HUES64 (cell line): Measurements from ENCODE around the gene HOXA7.

Source experiments
- H3K27ac ChIP-seq: 2 replicates; pipeline ENCODE4 v1.7.0; 2013; ENCODE audit warnings: low read depth, low read length, inconsistent platforms
- H3K27me3 ChIP-seq: 2 replicates; pipeline ENCODE4 v1.6.1; 2013; ENCODE audit warnings: mild to moderate bottlenecking, low read length; ENCODE audit not compliant: insufficient read depth
- H3K36me3 ChIP-seq: 2 replicates; pipeline ENCODE4 v1.6.1; 2013; ENCODE audit warnings: mild to moderate bottlenecking, low read length; ENCODE audit not compliant: insufficient read depth
- H3K4me1 ChIP-seq: 2 replicates; pipeline ENCODE4 v1.6.1; 2013; ENCODE audit warnings: mild to moderate bottlenecking, low read length, moderate library complexity; ENCODE audit not compliant: insufficient read depth
- H3K4me3 ChIP-seq: 2 replicates; pipeline ENCODE4 v1.5.1; 2013; ENCODE audit warnings: mild to moderate bottlenecking, low read length, moderate library complexity
- H3K9ac ChIP-seq: 2 replicates; pipeline ENCODE4 v1.6.1; 2013; ENCODE audit warnings: mild to moderate bottlenecking, low read depth, low read length
- H3K9me3 ChIP-seq: 2 replicates; pipeline ENCODE4 v1.6.1; 2013; ENCODE audit warnings: low read depth, low read length; ENCODE audit not compliant: insufficient read depth
- WGBS: fragments of 150-250, 120-280 bp; methylation state at CpG from one replicate; pipeline ENCODE4 v1.1.7; 2013; ENCODE audit warnings: missing lambda C conversion rate; 5-methylcytosine and 5-hydroxymethylcytosine counted together

The HOXA7 gene

DNA sequence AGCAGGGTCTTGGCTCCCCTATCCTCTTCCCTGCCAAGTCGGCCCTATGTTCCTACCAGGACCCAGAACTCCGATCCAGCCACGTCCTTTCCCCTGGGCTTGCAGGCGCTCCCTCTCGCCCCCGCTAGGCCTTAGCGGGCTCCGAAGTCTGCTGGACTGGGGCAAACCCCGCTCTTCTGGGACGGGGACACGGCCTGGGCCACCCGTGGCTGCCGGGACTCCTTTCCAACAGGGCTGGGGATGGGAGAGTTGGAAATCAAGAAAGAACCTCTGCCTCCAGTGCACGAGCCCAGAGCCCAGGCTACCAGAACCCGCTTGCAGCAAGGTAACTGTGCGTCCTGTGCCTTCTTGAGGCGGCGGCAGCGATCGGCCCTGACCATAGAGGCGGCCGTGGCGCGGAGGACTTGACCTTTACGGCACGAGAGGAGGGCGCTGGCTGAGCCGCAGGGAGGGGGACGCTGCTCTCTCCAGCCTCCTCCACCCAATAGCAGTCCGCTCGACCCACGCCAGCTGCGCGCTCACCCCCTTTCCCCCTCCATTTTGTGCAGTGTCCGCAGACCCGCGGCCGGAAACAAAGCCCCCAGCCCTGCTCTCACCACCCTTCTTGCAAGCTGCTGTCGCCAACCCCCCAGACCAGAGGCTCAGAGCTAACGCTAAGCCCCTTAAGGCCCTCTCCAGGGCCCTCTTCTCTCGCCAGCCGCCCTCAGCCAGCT is 35.5 kb upstream of the HOXA7 start:
- Histone ChIP-seq H3K27me3 (peaks cover 100% of the 10 kb centered on the region), H3K4me1 (peaks cover 3% of the 10 kb centered on the region; the same call in 1 of the 2 replicates), H3K9me3 (no peaks in the 10 kb centered on the region), H3K27ac (no peak overlapping the region), H3K4me3 (no peak overlapping the region), H3K36me3 (no peaks in the 10 kb centered on the region), H3K9ac (no peak overlapping the region)
- WGBS: 3% methylated on average over 42 of the region's 42 CpGs

DNA sequence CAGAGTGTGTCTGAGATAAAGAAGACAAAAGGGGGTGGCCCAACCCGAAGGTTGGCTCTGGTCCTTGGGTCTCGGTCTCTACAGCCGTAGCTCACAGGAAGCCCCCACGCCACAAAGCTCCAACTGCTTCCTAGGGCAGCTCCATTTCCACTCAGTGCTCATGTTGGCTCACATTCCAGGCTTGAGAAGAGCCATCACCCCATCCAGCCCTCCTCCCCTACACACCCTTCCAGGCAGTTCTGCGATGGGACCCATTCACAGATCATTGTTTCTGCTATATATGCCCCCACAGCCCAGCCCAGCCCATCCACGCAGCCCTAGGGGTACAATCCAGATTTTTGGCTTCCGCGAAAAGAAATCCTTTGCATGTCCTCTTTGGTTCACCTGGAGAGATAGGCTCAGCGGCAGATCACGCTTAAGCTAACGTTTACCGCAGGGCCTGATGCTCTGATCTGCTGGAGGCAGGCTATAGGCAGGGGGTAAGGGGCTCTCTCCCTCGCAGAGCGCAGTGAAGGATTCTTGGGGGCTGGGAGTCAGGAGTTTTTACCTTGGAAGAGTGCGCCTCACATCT is 34.8 kb upstream of the HOXA7 start:
- Histone ChIP-seq H3K27ac (no peak overlapping the region), H3K4me3 (no peak overlapping the region), H3K9ac (no peak overlapping the region), H3K27me3 (peaks cover 100% of the 10 kb centered on the region), H3K36me3 (no peaks in the 10 kb centered on the region), H3K9me3 (no peaks in the 10 kb centered on the region), H3K4me1 (peaks cover 3% of the 10 kb centered on the region; the same call in 1 of the 2 replicates)
- 13% methylated on average over 15 of the region's 15 CpGs for WGBS

DNA sequence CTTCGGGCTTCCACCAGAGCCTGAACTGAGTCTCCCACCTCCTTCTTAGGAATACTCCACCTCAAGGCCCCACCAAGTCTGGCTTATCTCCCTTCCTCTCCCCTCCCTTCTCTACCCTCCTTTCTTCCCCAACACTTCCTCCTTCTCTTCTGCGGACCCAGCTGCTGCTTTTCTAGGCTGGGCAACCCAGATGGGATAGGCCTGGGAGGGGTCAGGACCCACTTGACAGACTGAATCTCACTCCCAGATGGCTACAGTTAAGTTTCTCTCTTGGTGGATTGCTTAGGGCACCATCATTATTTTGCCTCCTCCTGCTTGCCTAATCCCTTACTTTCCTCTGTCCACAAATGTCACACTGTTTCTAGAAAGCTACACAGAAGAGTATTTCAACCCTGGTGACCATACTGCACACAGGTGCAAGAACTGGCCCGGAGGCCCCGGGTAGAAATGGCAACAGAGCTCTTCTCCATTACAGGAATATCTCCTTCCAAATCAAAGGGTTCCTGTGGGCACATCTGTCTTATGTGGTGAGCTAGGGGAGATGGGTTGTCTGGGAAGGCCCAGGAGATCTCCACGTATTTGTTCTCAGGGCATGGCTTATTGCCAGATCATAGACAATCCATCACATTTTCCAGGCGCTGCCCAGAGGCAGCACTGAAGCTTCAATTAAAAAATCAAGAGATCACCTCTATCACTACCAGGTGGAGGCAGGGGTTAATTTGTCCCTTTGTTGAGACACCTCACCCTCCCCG is 33.7 kb upstream of the HOXA7 start:
- Histone ChIP-seq H3K36me3 (no peaks in the 10 kb centered on the region), H3K27me3 (peaks cover 100% of the 10 kb centered on the region), H3K27ac (no peak overlapping the region), H3K4me3 (no peak overlapping the region), H3K9ac (no peak overlapping the region), H3K4me1 (peaks cover 3% of the 10 kb centered on the region; the same call in 1 of the 2 replicates), H3K9me3 (no peaks in the 10 kb centered on the region)
- WGBS: 46% methylated on average over 7 of the region's 7 CpGs

DNA sequence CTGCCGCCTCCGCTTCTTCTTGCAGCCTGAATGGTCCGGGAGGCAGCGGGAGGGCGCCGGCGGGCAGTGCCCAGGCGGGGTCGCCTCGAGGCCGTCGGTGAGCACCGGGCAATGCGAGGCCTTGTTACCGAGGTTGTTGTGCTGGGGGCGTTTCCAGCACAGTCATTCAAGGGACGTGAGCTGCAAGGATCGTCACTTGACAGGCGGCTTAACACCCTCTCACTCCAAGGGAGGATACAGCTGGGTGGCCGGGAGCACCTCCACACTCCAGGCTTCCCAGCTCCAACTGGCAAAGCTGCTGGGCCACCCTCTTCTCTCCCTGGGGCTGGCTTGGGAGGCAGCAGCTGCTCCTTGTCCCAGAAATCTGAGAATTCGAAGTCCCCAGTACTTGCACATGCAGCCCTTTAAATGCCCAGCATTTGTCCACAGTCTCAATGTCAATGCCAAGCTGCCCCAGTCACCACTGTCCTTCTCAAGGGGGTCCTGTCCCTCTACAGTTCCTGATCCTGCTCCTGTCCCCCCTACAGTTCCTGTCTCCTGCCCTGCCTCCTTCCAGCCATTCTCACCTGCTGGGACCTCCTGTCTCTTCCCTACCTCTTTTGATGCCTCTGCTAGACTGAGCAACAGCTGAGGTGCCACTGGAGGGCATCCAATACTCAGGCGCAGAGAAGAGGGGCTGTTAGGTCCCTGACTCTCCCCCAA is 33.0 kb upstream of the HOXA7 start:
- Histone ChIP-seq H3K4me1 (peaks cover 3% of the 10 kb centered on the region; the same call in 1 of the 2 replicates), H3K9ac (no peak overlapping the region), H3K4me3 (no peak overlapping the region), H3K36me3 (no peaks in the 10 kb centered on the region), H3K27me3 (peaks cover 100% of the 10 kb centered on the region), H3K27ac (no peak overlapping the region), H3K9me3 (no peaks in the 10 kb centered on the region)
- WGBS: 5% methylated on average over 22 of the region's 22 CpGs

DNA sequence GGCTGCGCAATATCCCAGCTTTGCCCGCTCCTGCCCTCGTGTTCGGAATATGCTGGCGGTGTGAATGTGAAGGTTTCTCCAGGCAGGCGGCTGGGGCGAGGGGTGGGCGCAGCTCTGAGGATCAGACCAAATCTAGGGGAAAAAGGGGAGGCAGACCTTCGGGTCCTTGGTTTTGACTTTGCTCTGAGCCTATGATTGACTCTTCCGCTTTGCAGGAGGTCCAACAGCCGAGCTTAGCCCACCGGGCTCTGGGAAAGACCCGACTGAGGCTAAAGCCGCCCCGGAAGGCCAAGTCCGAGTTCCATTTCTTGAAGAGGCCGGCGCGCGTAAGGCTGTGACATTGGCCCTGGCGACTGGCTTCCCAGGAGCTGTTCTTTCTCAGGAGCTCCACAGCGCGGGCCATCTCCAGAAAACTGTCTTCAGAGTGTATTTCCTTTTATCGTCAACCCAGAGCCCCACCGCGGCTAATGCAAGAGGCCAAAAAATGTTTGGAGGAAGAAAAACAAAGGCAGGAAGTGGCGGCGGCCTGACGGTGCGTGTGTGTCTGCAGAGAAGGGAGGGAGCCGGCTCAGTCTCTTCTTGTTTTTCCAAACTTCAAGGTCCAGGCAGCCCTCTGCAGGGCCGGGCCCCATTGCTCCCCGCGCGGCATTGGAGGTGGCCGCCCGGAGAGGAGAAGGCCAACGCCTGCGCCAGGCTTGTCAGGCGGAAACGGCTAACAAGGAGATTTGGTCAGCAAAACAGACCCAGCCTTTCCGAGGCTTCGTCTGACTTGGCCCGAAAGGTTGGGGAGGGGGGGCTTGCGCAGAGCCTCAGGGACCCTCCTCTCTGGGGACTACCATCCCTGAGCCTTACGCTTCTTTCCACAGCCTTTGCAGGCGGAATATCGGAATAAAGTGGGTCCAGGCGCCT is 32.2 kb upstream of the HOXA7 start:
- Histone ChIP-seq H3K4me3 (peak overlapping the region; percentile 5; the same call in 1 of the 2 replicates), H3K36me3 (no peaks in the 10 kb centered on the region), H3K27ac (no peak overlapping the region), H3K27me3 (peaks cover 100% of the 10 kb centered on the region), H3K4me1 (peaks cover 7% of the 10 kb centered on the region; the same call in 1 of the 2 replicates), H3K9ac (no peak overlapping the region), H3K9me3 (no peaks in the 10 kb centered on the region)
- WGBS: 2% methylated on average over 49 of the region's 49 CpGs

DNA sequence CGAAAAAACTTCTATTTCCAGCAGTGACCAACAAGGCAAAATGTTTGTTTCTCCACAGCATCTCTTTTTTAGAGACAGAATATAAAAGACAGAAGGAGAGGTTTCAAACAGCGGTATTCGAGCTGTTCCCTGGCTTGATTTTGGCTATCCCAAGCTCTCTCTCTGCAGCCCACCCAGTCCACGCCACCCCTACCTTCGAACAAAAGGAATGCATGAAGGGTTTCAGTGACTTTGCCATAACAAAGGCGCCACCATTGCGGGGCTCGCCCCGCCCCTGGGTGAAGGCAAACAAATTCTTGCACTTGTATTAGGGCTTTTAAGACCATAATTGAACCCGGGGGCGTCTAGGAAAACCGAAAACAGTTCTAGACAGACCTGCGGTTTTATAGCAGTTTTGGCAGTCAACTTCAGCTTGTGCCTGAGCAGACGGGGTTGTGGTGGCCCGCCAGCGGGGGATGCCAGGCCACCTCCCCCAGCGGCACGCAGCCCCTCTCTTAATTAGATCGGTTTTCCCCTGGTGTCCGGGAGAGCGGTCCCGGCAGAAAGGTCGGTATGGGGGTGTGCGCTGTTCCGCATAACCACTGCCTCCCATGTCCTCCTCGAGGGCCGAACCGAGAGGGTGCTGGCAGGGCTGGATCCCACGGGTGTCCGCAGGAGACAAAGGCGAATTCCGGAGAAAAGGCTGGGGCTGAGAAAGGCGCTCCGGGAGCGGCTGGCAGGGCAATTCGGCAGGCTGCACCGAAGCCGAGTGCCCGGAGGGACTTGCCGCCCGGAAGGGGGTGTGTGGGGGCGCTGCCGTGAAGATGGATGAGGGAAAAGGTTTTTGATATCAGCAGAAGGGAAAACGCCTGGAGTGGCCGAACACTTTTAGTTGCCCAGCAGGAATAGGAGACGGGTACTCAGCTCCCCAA is 31.3 kb upstream of the HOXA7 start:
- no peaks in the 10 kb centered on the region for H3K9me3 ChIP-seq
- H3K27me3 ChIP-seq: peaks cover 100% of the 10 kb centered on the region
- no peak overlapping the region for H3K4me3 ChIP-seq
- 2% methylated on average over 46 of the region's 46 CpGs for WGBS
- no peak overlapping the region for H3K27ac ChIP-seq
- no peak overlapping the region for H3K9ac ChIP-seq
- peaks cover 16% of the 10 kb centered on the region for H3K4me1 ChIP-seq
- H3K36me3 ChIP-seq: no peaks in the 10 kb centered on the region

DNA sequence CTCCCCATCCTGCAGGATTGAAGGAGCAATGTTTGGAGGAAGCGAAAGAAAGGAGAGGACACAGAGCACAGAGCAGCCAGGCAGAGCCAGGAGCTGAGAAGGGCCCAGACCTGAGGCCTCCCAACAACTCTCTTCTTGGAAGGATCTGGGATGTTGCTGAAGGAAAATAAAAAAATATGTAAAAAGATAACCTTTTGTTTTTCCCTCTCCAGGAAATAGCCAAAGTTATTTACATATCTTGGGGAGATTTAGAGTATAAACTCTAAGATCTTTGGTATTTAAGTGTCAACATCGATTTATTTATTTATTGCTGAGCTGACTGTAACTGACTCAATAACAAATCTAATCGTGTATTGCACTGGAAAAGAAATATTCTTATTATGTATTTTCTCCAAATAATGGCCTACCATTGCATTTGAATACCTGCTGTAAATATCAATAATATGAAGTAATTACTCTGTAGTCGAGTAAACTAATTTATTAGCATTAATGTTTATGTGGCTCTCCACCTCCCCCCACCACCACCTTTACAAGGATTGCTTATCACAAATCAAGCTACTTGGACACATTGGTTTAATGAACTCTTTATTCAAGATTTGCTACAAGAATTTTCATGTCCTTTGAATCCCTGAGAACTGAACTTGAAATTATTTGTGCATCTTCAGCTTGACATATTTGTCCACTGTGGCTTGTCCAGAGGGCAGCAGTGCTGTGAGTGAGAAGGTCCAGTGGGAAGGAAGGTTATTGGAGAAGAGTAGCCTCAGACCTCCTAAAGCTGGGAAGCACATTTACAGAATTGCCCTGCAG is 30.4 kb upstream of the HOXA7 start:
- no peaks in the 10 kb centered on the region for H3K36me3 ChIP-seq
- peaks cover 17% of the 10 kb centered on the region for H3K4me1 ChIP-seq
- H3K9me3 ChIP-seq: no peaks in the 10 kb centered on the region
- H3K4me3 ChIP-seq: no peak overlapping the region
- H3K9ac ChIP-seq: no peak overlapping the region
- H3K27ac ChIP-seq: no peak overlapping the region
- peaks cover 100% of the 10 kb centered on the region for H3K27me3 ChIP-seq
- WGBS: 22% methylated on average over 1 of the region's 4 CpGs

DNA sequence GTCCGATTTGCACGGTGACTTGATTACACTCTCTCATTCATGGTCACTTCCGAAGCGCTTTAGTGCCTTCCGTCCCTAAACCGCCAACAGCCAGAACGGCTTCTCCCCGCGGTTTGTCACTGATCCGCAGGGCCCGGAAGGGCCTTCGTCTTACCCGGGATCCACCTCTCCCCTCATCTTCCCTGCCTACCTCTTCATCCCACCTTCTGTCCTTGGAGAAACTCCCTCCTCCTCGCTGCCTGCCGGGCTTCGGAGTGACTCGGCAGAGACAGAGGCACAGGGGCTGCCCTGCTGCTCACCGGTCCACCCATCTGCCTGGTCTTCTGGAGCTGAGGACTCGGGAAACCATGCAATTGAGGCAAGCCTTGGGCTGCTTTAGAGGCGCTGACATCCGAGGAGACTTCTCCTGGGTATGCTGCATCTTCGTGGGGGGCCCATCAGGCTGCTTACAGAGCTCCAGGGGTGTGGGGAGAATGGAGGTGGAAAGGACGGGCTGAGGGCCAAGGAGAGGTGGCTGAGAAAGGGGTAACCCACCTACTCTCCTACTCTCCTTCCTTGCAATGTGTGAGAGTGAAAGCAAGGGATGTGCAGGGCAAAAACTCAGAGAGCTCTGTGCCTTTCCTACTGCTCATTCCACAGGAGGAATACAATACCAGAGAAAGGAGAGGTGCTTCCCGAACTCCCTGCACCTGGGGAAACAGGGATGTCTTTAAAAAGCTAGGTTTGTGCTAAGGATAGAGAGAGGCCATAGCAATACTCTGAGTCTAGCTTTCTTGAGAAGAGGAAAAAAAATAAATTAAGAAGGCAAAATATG is 29.6 kb upstream of the HOXA7 start:
- H3K9me3 ChIP-seq: no peaks in the 10 kb centered on the region
- H3K36me3 ChIP-seq: no peaks in the 10 kb centered on the region
- no peak overlapping the region for H3K4me3 ChIP-seq
- no peak overlapping the region for H3K9ac ChIP-seq
- WGBS: 3% methylated on average over 23 of the region's 24 CpGs
- H3K4me1 ChIP-seq: peaks cover 17% of the 10 kb centered on the region
- H3K27me3 ChIP-seq: peaks cover 100% of the 10 kb centered on the region
- no peak overlapping the region for H3K27ac ChIP-seq
